GM12892 (cell line): ENCODE results near the gene LSM3.

ENCODE experiments used
- POLR2A ChIP-seq: IDR thresholded peaks from 2 replicates; pipeline ENCODE4 v1.6.1; 2011; ENCODE audit warnings: low read depth, low read length, control low read depth
- POLR2AphosphoS5 ChIP-seq: IDR thresholded peaks from 2 replicates; pipeline ENCODE4 v1.6.1; 2011; ENCODE audit warnings: low read depth, low read length, control low read depth
- TAF1 ChIP-seq: IDR thresholded peaks from 2 replicates; pipeline ENCODE4 v1.6.1; 2011; ENCODE audit warnings: low read depth, mild to moderate bottlenecking, control low read depth, low read length, borderline replicate concordance

DNA sequence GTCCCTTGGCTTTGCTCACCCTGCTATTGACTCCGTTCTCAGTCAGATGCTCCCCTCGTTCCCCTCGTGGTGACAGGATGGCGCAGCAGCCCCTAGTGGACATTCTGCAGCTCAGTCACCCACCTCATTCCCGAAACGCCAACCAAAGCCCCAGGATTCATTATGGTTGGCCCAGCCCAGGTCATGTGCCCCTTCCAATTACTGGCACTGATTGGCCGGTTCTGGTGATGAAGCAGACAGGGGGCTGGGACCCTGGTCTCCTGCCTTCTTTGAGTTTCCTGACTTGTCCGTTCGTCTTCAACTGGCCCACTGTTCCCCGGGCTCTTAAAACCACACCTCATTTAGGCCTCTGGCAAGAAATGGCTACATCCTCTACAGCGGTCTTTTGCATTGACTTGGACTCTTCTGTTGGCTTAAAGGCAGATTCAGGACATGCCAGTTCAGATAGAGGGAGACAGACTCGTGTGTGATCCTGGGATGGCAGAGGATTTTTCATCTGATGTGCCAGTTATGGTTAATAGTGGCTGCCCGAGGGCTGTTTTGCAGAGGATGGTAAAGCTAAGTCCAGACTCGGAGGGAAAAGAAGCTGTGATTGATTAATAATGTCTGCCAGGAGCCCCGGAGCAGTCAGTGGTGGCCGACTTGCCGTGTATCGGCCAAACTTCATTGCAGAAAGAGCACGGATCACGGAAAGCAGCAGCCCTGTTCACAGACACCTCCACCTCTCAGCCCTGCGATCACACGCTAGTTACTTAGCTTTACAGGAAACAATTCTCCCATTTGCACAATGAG lies 37.8 kb downstream of the LSM3 start:
- TF ChIP-seq POLR2AphosphoS5 (no peak), POLR2A (no peak), TAF1 (no peak)
